Osteocyte (in vitro differentiated cells): ENCODE results near the gene CEP20. TPM values are rescaled to one million over a fixed set of nuclear protein-coding genes. Genes with fewer than 3 reads are reported as not detected.

Experiments used
- DNase-seq: peaks from one replicate; pipeline ENCODE4 v3.0.0; 2021; ENCODE audit warnings: mixed read lengths; ENCODE audit not compliant: unreplicated experiment; ENCODE audit errors: extremely low spot score
- H3K27ac Mint-ChIP-seq: one replicate; pipeline ENCODE4 v1.8.0; 2021; ENCODE audit warnings: mild to moderate bottlenecking, mixed read lengths; ENCODE audit not compliant: unreplicated experiment
- H3K27me3 Mint-ChIP-seq: one replicate; pipeline ENCODE4 v1.8.0; 2021; ENCODE audit warnings: mixed read lengths; ENCODE audit not compliant: unreplicated experiment
- H3K36me3 Mint-ChIP-seq: one replicate; pipeline ENCODE4 v1.8.0; 2021; ENCODE audit warnings: mixed read lengths; ENCODE audit not compliant: unreplicated experiment
- H3K4me1 Mint-ChIP-seq: one replicate; pipeline ENCODE4 v1.8.0; 2021; ENCODE audit warnings: mixed read lengths; ENCODE audit not compliant: unreplicated experiment
- H3K4me3 Mint-ChIP-seq: one replicate; pipeline ENCODE4 v1.8.0; 2021; ENCODE audit warnings: mild to moderate bottlenecking, moderate library complexity, mixed read lengths; ENCODE audit not compliant: unreplicated experiment
- H3K9me3 Mint-ChIP-seq: one replicate; pipeline ENCODE4 v1.8.0; 2021; ENCODE audit warnings: mixed read lengths; ENCODE audit not compliant: unreplicated experiment
- total RNA-seq: library from RNA; stranded (reverse); gene quantifications from 2 replicates; pipeline ENCODE4 v1.2.1, GENCODE V29; 2021
- TF ChIP-seq, protein P1 (sequence below): fragments of 200-600 bp; sonication (generic); IDR thresholded peaks from 2 replicates; pipeline ENCODE4 v1.5.0; 2021; ENCODE audit warnings: antibody characterized with exemption, mild to moderate bottlenecking, moderate library complexity

Gene CEP20
- total RNA-seq, 1 donor from 2014 or later = 24.3 TPM

DNA sequence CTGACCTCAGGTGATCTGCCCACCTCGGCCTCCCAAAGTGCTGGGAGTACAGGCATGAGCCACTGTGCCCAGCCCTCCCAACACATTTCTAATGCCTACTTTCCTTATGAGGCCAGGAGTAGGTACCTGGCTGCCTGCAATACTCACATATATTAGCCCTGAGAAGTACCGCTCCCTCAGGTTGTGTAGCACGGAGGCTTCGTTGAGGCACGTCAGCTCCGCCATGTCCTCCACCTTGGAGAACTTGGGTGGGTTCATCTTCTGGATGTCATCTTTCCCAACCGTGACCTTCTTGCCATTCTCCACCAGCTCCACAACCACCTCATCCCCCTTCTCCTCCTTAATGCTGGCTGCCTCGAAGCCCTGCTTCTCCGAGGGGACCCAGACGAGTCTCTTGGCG, 50.6 kb downstream of the CEP20 start:
- Mint-ChIP-seq H3K4me3 (no peak overlapping the region), H3K27ac (no peak overlapping the region), H3K36me3 (no peaks in the 10 kb centered on the region), H3K4me1 (peaks cover 5% of the 10 kb centered on the region), H3K9me3 (no peaks in the 10 kb centered on the region), H3K27me3 (peaks cover 17% of the 10 kb centered on the region)
- no peak for DNase-seq
- TF ChIP-seq, protein P1, sequence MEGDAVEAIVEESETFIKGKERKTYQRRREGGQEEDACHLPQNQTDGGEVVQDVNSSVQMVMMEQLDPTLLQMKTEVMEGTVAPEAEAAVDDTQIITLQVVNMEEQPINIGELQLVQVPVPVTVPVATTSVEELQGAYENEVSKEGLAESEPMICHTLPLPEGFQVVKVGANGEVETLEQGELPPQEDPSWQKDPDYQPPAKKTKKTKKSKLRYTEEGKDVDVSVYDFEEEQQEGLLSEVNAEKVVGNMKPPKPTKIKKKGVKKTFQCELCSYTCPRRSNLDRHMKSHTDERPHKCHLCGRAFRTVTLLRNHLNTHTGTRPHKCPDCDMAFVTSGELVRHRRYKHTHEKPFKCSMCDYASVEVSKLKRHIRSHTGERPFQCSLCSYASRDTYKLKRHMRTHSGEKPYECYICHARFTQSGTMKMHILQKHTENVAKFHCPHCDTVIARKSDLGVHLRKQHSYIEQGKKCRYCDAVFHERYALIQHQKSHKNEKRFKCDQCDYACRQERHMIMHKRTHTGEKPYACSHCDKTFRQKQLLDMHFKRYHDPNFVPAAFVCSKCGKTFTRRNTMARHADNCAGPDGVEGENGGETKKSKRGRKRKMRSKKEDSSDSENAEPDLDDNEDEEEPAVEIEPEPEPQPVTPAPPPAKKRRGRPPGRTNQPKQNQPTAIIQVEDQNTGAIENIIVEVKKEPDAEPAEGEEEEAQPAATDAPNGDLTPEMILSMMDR = no peak

DNA sequence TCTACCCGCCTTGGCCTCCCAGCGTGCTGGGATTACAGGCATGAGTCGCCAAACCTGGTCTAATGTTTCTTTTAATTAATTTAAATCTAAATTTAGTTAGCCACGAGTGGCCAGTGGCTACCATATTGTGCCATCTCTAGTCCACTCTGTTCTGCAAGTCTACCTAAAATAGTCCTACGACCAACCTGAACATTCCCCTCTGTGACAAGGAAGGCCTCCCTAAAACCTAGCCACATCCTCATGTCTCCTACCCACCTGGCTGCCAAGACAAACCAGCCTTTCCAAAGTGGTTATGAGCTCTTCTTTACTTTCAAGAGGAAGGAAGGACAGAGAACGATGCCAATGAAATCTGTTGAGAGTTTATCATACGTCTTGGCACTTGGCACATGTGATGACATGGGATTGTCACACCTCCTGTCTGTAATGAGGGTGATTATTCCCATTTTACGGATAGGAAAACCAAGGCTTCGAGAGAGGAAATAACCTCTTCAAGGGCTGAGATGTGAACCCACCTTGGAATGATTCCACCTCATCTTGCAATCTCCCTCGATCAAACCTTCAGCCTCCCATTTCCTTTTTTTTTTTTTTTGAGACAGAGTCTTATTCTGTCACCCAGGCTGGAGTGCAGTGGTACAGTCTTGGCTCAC, 51.3 kb downstream of the CEP20 start:
- Mint-ChIP-seq H3K9me3 (no peaks in the 10 kb centered on the region), H3K4me1 (peaks cover 5% of the 10 kb centered on the region), H3K27me3 (peaks cover 17% of the 10 kb centered on the region), H3K36me3 (no peaks in the 10 kb centered on the region), H3K4me3 (no peak overlapping the region), H3K27ac (no peak overlapping the region)
- no peak for DNase-seq
- TF ChIP-seq, protein P1 = no peak

DNA sequence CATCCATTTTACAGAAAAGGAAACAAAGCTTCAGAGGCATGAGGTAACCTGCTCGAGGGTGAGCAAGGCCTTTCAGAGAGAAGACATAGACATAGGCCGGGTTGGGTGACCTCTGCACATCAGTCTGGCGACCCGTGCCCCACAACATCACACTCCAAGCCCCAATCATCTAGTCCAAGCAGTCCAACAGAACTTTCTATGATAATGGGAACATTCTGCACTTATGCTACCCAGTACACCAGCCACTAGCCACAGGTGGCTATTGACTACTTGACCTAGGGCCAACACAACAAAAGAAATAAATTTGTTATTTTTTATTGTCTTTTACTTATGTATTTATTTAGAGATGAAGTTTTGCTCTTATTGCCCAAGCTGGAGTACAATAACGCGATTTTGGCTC, 52.3 kb downstream of the CEP20 start:
- H3K27me3 Mint-ChIP-seq = peaks cover 11% of the 10 kb centered on the region
- peaks cover 5% of the 10 kb centered on the region for H3K4me1 Mint-ChIP-seq
- H3K4me3 Mint-ChIP-seq = no peak overlapping the region
- no peaks in the 10 kb centered on the region for H3K9me3 Mint-ChIP-seq
- no peak for DNase-seq
- TF ChIP-seq, protein P1 = no peak
- no peak overlapping the region for H3K27ac Mint-ChIP-seq
- no peaks in the 10 kb centered on the region for H3K36me3 Mint-ChIP-seq

DNA sequence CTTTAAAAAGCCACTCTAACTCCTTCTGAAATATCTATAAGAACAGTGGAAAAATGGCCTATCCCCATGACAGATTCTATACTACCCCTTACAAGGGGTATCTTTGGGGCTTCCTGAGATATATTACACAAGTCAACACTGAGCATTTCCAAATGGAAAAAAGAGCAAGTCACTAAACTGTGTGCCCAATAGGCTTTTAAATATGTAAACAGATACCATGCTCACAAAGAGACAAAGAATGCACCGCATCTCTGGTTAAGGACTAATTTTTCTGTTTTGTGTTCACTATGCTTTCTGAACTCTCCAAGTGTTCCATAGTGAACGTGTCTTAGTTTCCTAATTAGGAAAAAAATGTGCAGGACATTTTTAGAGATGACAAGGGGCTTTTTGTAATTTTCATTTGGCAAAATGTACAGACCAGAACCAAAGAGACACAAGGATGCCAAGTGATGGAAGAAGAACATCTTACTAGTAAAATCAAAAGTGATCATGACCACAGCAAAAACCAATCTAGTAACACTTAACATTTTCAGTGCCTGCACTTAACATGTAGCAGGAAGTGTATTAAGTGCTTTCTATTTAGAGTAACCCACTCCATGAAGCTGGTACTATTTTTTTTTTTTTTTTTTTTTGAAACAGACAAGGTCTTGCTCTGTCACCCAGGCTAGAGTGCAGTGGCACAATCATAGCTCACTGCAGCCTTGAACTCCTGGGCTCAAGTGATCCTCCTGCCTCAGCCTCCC, 53.1 kb downstream of the CEP20 start:
- H3K9me3 Mint-ChIP-seq = no peaks in the 10 kb centered on the region
- H3K27ac Mint-ChIP-seq = no peak overlapping the region
- H3K4me1 Mint-ChIP-seq = peaks cover 5% of the 10 kb centered on the region
- no peak overlapping the region for H3K4me3 Mint-ChIP-seq
- TF ChIP-seq, protein P1 = no peak
- no peak for DNase-seq
- no peaks in the 10 kb centered on the region for H3K36me3 Mint-ChIP-seq
- H3K27me3 Mint-ChIP-seq = peaks cover 11% of the 10 kb centered on the region

DNA sequence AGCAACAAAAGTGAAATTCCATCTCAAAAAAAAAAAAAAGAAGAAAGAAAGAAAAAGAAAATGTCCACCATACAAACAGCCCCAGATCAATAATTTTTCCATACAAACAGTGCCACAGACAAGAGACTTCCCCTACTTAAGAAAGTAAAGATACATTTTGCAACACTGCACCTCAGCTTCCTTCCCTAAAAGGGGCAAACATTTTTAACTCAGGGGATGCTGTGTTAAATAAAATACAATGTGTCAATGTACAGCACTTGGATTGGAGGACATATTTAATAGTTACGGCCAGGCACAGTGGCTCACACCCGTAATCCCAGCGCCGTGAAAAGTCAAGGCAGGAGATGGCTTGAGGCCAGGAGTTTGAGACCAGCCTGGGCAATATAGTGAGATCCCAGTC, 53.9 kb downstream of the CEP20 start:
- H3K27ac Mint-ChIP-seq = no peak overlapping the region
- TF ChIP-seq, protein P1 = no peak
- peaks cover 5% of the 10 kb centered on the region for H3K4me1 Mint-ChIP-seq
- peaks cover 11% of the 10 kb centered on the region for H3K27me3 Mint-ChIP-seq
- H3K36me3 Mint-ChIP-seq = no peaks in the 10 kb centered on the region
- DNase-seq = no peak
- no peak overlapping the region for H3K4me3 Mint-ChIP-seq
- no peaks in the 10 kb centered on the region for H3K9me3 Mint-ChIP-seq
